K562 (cell line): ENCODE data around the gene CD151. TPM values are rescaled to one million over a fixed set of nuclear protein-coding genes. Genes with fewer than 3 reads are reported as not detected.

Experiments used
- ELK3 ChIP-seq: fragments of 450-650 bp; formaldehyde crosslinking; IDR thresholded peaks from 2 replicates; pipeline ENCODE4 v1.4.0; 2020; ENCODE audit warnings: mild to moderate bottlenecking
- ETV1 ChIP-seq: fragments of 450-650 bp; conservative IDR thresholded peaks from 2 replicates; pipeline ENCODE4 v1.6.1; 2016; ENCODE audit warnings: missing genetic modification characterization, control low read depth, low read depth, missing compliant biosample characterization
- PHF20 ChIP-seq: fragments of 450-650 bp; IDR thresholded peaks from 2 replicates; pipeline ENCODE4 v1.6.1; 2018; ENCODE audit not compliant: partially characterized antibody
- REST ChIP-seq, 2 experiments: fragments of 450-650 bp; formaldehyde crosslinking in 1 of 2; IDR thresholded peaks; 2 replicates each; pipeline versions ENCODE4 v1.4.0 to v1.6.1; 2014 to 2020; ENCODE audit warnings: mild to moderate bottlenecking in 2 of 2, borderline replicate concordance in 1 of 2, low read depth in 1 of 2
- SMC3 ChIP-seq: conservative IDR thresholded peaks from 2 replicates; pipeline ENCODE4 v1.6.1; 2011; ENCODE audit warnings: low read depth, low read length, improper control_type of control experiment; ENCODE audit not compliant: insufficient read depth
- ZBTB7A ChIP-seq: IDR thresholded peaks from 2 replicates; pipeline ENCODE4 v1.6.1; 2011; ENCODE audit warnings: low read depth, mild to moderate bottlenecking, low read length, moderate library complexity, borderline replicate concordance; ENCODE audit not compliant: control insufficient read depth
- polyA plus RNA-seq, 8 experiments: library from polyadenylated mRNA; depleted of rRNA in 4 of 8; stranded (reverse) in 5 of 8; unstranded in 3 of 8; fragments of >200 nt; fragmentation: Nextera tagmentation in 2 of 8; fragmentation: Illumina TruSeq in 1 of 8; extraction: Ambion mirVana in 2 of 8; extraction: Trizol in 1 of 8; gene quantifications; 2 replicates each; pipeline versions ENCODE4 v1.2.1 to v1.2.3, GENCODE V29; 2011 to 2014; ENCODE audit warnings: inconsistent platforms in 1 of 8, missing spikeins in 1 of 8
- total RNA-seq, 7 experiments: library from RNA; depleted of rRNA in 6 of 7; stranded (reverse); fragments of >200 nt in 6 of 7; fragmentation: Illumina TruSeq in 2 of 7; extraction: Trizol in 2 of 7; gene quantifications; 2 replicates each; pipeline versions ENCODE4 v1.2.1 to v1.2.3, GENCODE V29; 2011 to 2021; ENCODE audit warnings: low replicate concordance in 1 of 7

CD151 gene
- total and polyA plus RNA-seq, 9 of the 15 experiments (the other 6 are each of a cell fraction or from before 2014, with no cell fraction given), result 2.3 to 187 (median 140) TPM

GRCh38 chr11:850775-851763, 18.3 kb downstream of the CD151 start (continued):
- TF ChIP-seq REST (IDR thresholded peaks at IDR 0.05; ENCODE audit: borderline replicate concordance), result peak; percentile 26; the same call in 1 of the 2 replicates
- no peak for TF ChIP-seq REST (CRISPR knock-in tag; IDR thresholded peaks at IDR 0.05; ENCODE audit: low read depth)
- peak; percentile 32; the same call in 1 of the 2 replicates for TF ChIP-seq ZBTB7A
- TF ChIP-seq PHF20, result no peak
- TF ChIP-seq ELK3 (CRISPR knock-in tag), result no peak
- peak; percentile 28; the same call in 1 of the 2 replicates for TF ChIP-seq SMC3
- no peak for TF ChIP-seq ETV1 (tag)
